Lower lobe of right lung (tissue), 2 donors: Measurements from ENCODE around the gene STIMATE. TPM values are rescaled to one million over a fixed set of nuclear protein-coding genes. Genes with fewer than 3 reads are reported as not detected.

Experiments
- ATAC-seq, 2 donors: fragments of 200-7000 bp; cut with Tn5 transposase; one replicate each; pipeline ENCODE4 v1.9.1; 2020 to 2022; ENCODE audit warnings: mild to moderate bottlenecking in 2 of 2, moderate library complexity in 2 of 2
- DNase-seq: peaks from one replicate; pipeline ENCODE4 v3.0.0-alpha.2; 2020
- H3K27ac ChIP-seq: fragments of 200-600 bp; one replicate; pipeline ENCODE4 v1.8.0; 2022
- H3K27me3 ChIP-seq: fragments of 200-600 bp; one replicate; pipeline ENCODE4 v1.8.0; 2022; ENCODE audit warnings: low read depth
- H3K36me3 ChIP-seq: fragments of 200-600 bp; one replicate; pipeline ENCODE4 v1.8.0; 2022; ENCODE audit warnings: mild to moderate bottlenecking
- H3K4me1 ChIP-seq: fragments of 200-600 bp; one replicate; pipeline ENCODE4 v1.8.0; 2022
- H3K4me3 ChIP-seq: fragments of 200-600 bp; one replicate; pipeline ENCODE4 v1.8.0; 2022; ENCODE audit warnings: mild to moderate bottlenecking
- H3K9me3 ChIP-seq: fragments of 200-600 bp; one replicate; pipeline ENCODE4 v1.8.0; 2022
- intact Hi-C: fragments of 100-400 bp; cut with DNase I; formaldehyde crosslinking; loops from one replicate; pipeline ENCODE4 v1.11.0; 2022
- total RNA-seq: library from RNA; stranded (reverse); fragmentation: NEBNext Ultra II Directional; extraction: Animal tissue kit (Norgen Biotek cat#: 25700); gene quantifications from one replicate; pipeline ENCODE4 v1.2.1, GENCODE V29; 2021
- TF ChIP-seq, protein P1 (sequence below): fragments of 200-600 bp; IDR thresholded peaks from one replicate; pipeline ENCODE4 v1.8.0; 2022; ENCODE audit warnings: antibody characterized with exemption, mild to moderate bottlenecking
- donor health status: DM: no; HTN: yes; CAD: no; lungs with severe emphysema.

The STIMATE gene
- total RNA-seq, 1 donor from 2014 or later, result 42.4 TPM

- Histone ChIP-seq H3K36me3 (peaks cover 20% of the 10 kb centered on the region), H3K27ac (no peak overlapping the region), H3K27me3 (no peaks in the 10 kb centered on the region), H3K9me3 (no peaks in the 10 kb centered on the region), H3K4me3 (no peak overlapping the region), H3K4me1 (no peaks in the 10 kb centered on the region)
- intact Hi-C loops, result no loop called here
- TF ChIP-seq, protein P1, sequence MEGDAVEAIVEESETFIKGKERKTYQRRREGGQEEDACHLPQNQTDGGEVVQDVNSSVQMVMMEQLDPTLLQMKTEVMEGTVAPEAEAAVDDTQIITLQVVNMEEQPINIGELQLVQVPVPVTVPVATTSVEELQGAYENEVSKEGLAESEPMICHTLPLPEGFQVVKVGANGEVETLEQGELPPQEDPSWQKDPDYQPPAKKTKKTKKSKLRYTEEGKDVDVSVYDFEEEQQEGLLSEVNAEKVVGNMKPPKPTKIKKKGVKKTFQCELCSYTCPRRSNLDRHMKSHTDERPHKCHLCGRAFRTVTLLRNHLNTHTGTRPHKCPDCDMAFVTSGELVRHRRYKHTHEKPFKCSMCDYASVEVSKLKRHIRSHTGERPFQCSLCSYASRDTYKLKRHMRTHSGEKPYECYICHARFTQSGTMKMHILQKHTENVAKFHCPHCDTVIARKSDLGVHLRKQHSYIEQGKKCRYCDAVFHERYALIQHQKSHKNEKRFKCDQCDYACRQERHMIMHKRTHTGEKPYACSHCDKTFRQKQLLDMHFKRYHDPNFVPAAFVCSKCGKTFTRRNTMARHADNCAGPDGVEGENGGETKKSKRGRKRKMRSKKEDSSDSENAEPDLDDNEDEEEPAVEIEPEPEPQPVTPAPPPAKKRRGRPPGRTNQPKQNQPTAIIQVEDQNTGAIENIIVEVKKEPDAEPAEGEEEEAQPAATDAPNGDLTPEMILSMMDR, result no peak
- no peak for DNase-seq
- no peak for ATAC-seq
Measured at GRCh38 chr3:52819936-52820335, 77.4 kb downstream of the STIMATE start.

DNA sequence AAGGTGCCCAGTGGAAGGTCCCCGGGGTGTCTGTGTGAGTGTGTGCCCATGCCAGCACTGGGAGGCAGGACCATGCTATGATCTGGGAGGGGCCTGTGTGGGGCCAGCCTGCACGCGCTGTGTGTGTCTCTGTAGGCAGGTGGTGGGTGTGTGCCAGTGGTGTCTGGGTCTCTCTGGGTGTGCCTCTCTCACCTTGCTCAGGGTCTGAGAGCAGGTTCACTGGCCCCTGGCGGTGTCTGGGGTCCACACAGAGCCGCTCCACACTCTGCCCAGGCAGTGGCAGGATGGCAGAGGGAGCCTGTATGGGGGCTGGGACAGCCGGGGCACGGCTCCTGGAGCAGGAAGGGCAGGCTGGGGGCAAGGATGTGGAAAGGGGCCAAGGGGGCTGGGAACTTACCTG lies 79.5 kb downstream of the STIMATE start:
- TF ChIP-seq, protein P1, result no peak
- H3K4me3 ChIP-seq, result no peak overlapping the region
- intact Hi-C loops, result no loop called here
- H3K27me3 ChIP-seq, result no peaks in the 10 kb centered on the region
- no peaks in the 10 kb centered on the region for H3K4me1 ChIP-seq
- DNase-seq (no peak), ATAC-seq (no peak)
- H3K9me3 ChIP-seq, result no peaks in the 10 kb centered on the region
- no peak overlapping the region for H3K27ac ChIP-seq
- peaks cover 5% of the 10 kb centered on the region for H3K36me3 ChIP-seq

DNA sequence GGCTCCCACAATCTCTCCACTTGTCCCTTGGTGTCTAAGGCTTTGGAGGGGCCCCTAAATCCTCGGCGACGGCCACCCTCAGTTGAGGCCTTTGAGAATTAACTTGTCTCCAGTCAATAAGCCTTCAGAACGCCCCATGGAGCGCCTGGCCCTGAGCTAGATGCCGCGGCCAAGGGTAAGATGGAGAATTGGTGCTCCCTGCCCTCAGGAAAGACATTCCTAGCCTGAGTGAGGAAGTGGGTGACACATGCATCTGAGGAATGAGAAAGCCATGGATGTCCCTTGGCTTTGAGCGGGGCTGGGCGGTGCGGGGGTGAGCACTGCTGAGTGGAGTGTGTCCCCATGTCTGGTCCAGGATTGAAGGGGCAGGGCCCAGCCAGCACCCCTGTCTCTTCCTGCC lies 80.1 kb downstream of the STIMATE start:
- DNase-seq (no peak), ATAC-seq (no peak)
- no peaks in the 10 kb centered on the region for H3K4me1 ChIP-seq
- intact Hi-C loops, result no loop called here
- no peaks in the 10 kb centered on the region for H3K27me3 ChIP-seq
- H3K36me3 ChIP-seq, result no peaks in the 10 kb centered on the region
- H3K27ac ChIP-seq, result no peak overlapping the region
- H3K9me3 ChIP-seq, result no peaks in the 10 kb centered on the region
- TF ChIP-seq, protein P1, result no peak
- no peak overlapping the region for H3K4me3 ChIP-seq

- Histone ChIP-seq H3K36me3 (no peaks in the 10 kb centered on the region), H3K27ac (no peak overlapping the region), H3K9me3 (no peaks in the 10 kb centered on the region), H3K4me1 (no peaks in the 10 kb centered on the region), H3K27me3 (no peaks in the 10 kb centered on the region), H3K4me3 (no peak overlapping the region)
- intact Hi-C loops, result no loop called here
- ATAC-seq, result no peak
- no peak for DNase-seq
- TF ChIP-seq, protein P1, result no peak
Measured at GRCh38 chr3:52816654-52817053, 80.7 kb downstream of the STIMATE start.

GRCh38 chr3:52816199-52816598 lies 81.1 kb downstream of the STIMATE start:
- ATAC-seq (no peak), DNase-seq (no peak)
- Histone ChIP-seq H3K9me3 (no peaks in the 10 kb centered on the region), H3K4me1 (no peaks in the 10 kb centered on the region), H3K4me3 (no peak overlapping the region), H3K27ac (no peak overlapping the region), H3K27me3 (no peaks in the 10 kb centered on the region), H3K36me3 (no peaks in the 10 kb centered on the region)
- intact Hi-C loops, result no loop called here
- TF ChIP-seq, protein P1, result no peak

GRCh38 chr3:52813810-52814209 lies 83.5 kb downstream of the STIMATE start:
- no peak for DNase-seq
- ATAC-seq, result no peak
- H3K36me3 ChIP-seq, result no peaks in the 10 kb centered on the region
- H3K4me3 ChIP-seq, result no peak overlapping the region
- H3K27ac ChIP-seq, result no peak overlapping the region
- H3K27me3 ChIP-seq, result no peaks in the 10 kb centered on the region
- H3K4me1 ChIP-seq, result no peaks in the 10 kb centered on the region
- TF ChIP-seq, protein P1, result no peak
- intact Hi-C loops, result no loop called here
- H3K9me3 ChIP-seq, result no peaks in the 10 kb centered on the region
